Activated T-helper 17 cell treated with anti-CD3 and anti-CD28 coated beads, Interleukin-2, amount 50 U/mL, for 72 hours (primary cell): Measurements from ENCODE around the gene MYH14. TPM values are rescaled to one million over a fixed set of nuclear protein-coding genes. Genes with fewer than 3 reads are reported as not detected.

Experiments
- ATAC-seq: fragments of 150-1000 bp; cut with Tn5 transposase; replicated peaks from 2 replicates; pipeline ENCODE4 v1.10.0; 2021; ENCODE audit warnings: mild to moderate bottlenecking, moderate library complexity
- H3K27ac Mint-ChIP-seq: one replicate; pipeline ENCODE4 v1.8.0; 2022; ENCODE audit warnings: mixed read lengths
- H3K27me3 Mint-ChIP-seq: one replicate; pipeline ENCODE4 v1.8.0; 2022; ENCODE audit warnings: mixed read lengths
- H3K36me3 Mint-ChIP-seq: one replicate; pipeline ENCODE4 v1.8.0; 2022; ENCODE audit warnings: low read depth, mild to moderate bottlenecking, mixed read lengths
- H3K4me1 Mint-ChIP-seq: one replicate; pipeline ENCODE4 v1.8.0; 2022; ENCODE audit warnings: mixed read lengths
- H3K4me3 Mint-ChIP-seq: one replicate; pipeline ENCODE4 v1.8.0; 2022; ENCODE audit warnings: mild to moderate bottlenecking, mixed read lengths
- H3K9me3 Mint-ChIP-seq: one replicate; pipeline ENCODE4 v1.8.0; 2022; ENCODE audit warnings: mixed read lengths
- total RNA-seq, 2 donors: library from RNA; stranded (reverse); gene quantifications; one replicate each; pipeline ENCODE4 v1.2.3, GENCODE V29; 2022

The MYH14 gene
- total RNA-seq, 2 donors from 2014 or later: not detected

DNA sequence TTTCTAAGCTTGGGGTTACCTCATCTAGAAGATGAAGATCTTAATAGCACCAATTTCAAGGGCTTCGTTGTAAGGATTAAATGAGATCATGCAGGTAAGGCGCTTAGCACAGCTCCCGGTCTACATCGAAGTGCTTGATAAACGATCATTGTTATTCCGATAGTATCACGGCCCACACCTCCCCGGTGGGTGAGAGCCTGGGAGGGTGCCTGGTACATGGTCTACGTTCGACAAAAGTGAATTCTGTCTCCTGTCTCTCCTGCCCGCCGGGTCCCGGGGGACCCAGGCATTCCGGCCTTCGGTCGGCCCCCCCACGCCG is 501 bp upstream of the MYH14 start:
- H3K4me1 Mint-ChIP-seq: no peaks in the 10 kb centered on the region
- H3K27me3 Mint-ChIP-seq: peaks cover 45% of the 10 kb centered on the region
- ATAC-seq: no peak
- no peak overlapping the region for H3K4me3 Mint-ChIP-seq
- no peaks in the 10 kb centered on the region for H3K9me3 Mint-ChIP-seq
- no peaks in the 10 kb centered on the region for H3K36me3 Mint-ChIP-seq
- H3K27ac Mint-ChIP-seq: no peak overlapping the region

DNA sequence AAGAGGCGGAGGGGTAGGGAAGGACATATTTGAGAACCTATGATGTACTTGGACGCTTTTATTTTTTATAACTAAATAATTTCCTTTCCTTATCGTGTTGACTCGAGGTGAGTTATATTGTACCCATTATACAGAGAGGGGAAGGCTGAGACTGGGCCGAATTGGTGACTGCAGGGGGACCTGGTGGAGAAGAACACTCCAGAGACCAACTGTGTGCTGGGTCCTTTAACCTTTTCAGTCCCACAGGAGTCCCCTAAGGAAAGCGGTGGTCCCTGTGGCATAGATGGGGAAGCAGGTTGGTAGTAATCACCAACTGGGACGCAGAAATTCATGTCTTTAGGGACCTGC is 633 bp downstream of the MYH14 start:
- peaks cover 41% of the 10 kb centered on the region for H3K27me3 Mint-ChIP-seq
- no peak overlapping the region for H3K27ac Mint-ChIP-seq
- H3K9me3 Mint-ChIP-seq: no peaks in the 10 kb centered on the region
- ATAC-seq: no peak
- H3K4me1 Mint-ChIP-seq: no peaks in the 10 kb centered on the region
- no peaks in the 10 kb centered on the region for H3K36me3 Mint-ChIP-seq
- no peak overlapping the region for H3K4me3 Mint-ChIP-seq

DNA sequence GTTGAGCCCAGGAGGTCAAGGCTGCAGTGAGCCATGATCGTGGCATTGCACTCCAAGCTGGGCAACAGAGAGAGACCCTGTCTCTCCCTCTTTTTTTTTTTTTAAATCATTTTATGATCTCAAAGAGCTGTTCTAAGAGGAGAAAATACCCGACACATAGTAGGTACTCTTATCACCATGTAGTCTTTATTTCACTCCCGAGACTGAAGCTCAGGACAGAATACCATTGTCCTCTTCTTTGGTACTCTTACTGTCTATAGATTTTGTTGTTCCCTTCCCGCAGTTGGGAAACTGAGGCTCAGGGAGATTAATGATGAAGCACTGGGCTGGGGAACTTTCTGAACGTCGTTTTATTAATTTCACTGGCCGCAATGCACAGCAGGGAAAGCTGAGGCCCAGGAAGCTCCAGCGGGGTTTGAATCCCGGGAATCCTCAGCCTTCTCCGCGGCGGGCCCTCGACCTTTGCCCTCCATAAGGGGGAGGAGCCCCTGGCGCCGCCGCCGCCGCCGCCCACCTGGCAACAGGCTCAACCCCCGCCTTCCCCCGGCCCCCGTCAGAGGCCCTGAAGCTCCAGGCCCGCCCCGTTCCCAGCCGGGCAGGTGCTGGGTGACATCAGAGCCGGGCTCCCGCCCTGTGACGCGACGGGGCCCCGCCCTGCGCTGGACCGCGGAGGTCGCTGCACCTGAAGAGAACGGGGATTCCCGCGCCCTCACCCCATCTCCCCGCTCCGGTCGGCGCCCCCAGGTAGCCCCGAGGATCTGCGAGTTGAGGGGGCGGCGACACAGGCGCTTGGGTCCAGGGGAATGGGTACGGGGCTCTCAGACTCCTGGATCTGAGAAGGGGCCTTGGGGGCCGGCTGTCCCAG is 1.6 kb downstream of the MYH14 start:
- no peak overlapping the region for H3K27ac Mint-ChIP-seq
- H3K27me3 Mint-ChIP-seq: peaks cover 40% of the 10 kb centered on the region
- no peaks in the 10 kb centered on the region for H3K36me3 Mint-ChIP-seq
- no peak overlapping the region for H3K4me3 Mint-ChIP-seq
- no peaks in the 10 kb centered on the region for H3K4me1 Mint-ChIP-seq
- no peak for ATAC-seq
- no peaks in the 10 kb centered on the region for H3K9me3 Mint-ChIP-seq

DNA sequence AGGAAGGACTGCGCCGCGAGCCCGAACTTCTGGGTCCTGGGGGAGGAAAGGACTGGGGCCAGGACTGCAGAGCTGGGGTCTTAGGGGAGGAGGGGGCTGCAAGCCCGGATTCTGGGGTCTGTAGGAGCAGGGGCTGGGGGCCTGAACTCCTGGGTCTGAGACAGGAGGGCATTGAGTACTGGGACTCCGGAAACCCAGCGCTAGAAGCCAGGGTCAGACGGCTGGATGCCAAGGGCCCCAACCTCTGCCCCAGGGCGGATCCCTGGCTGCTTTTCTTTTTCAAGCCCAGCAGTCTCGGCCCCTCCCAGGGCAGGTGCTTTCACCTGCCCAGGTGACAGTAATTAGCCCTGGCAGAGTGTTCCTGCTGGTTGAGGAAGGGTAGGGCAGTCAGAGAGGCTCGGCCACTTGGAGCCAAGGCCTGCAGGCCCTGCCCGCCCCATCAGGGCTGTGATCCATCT is 2.3 kb downstream of the MYH14 start:
- Mint-ChIP-seq H3K36me3 (no peaks in the 10 kb centered on the region), H3K27me3 (peaks cover 42% of the 10 kb centered on the region), H3K4me3 (no peak overlapping the region), H3K9me3 (no peaks in the 10 kb centered on the region), H3K27ac (no peak overlapping the region), H3K4me1 (no peaks in the 10 kb centered on the region)
- no peak for ATAC-seq

DNA sequence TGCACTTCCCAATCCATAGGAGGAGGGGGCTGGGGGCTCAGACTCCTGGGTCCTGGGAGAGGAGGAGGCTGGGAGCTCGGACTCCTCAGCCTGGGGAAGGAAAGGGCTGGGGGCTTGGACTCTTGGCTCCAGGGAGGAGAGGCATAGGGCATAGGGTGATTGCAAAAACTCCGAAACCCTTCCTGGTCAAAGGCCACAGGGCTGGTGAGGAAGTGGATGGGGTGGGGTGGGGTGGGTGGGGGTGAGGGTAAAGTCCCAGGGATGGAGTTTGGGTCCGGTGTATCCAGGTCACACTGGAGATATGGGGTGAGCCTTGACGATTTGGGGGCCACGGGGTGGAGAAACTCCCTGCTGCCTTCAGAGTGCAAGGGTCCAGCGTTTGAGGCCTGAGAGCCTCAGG is 2.8 kb downstream of the MYH14 start:
- H3K27ac Mint-ChIP-seq: no peak overlapping the region
- no peaks in the 10 kb centered on the region for H3K9me3 Mint-ChIP-seq
- H3K4me3 Mint-ChIP-seq: no peak overlapping the region
- no peaks in the 10 kb centered on the region for H3K4me1 Mint-ChIP-seq
- no peak for ATAC-seq
- peaks cover 40% of the 10 kb centered on the region for H3K27me3 Mint-ChIP-seq
- H3K36me3 Mint-ChIP-seq: no peaks in the 10 kb centered on the region

DNA sequence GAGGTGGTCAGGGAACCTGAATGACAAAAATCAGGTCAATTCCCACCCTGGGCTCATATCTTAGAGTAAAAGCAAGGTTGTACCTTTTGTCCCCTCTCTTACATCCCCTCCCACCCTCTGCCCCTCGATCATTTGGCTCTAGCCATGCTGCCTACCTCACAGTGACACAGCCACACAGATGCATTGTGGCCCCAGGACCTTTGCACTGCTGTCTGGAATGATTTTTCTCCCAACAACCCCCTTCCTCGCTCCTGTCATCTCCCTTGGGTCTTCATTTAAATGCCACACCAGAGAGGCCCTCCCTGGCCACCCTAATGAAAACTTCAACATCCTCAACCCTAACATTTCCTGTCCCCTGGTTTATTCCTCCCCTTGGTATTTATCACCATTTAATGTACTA is 4.3 kb downstream of the MYH14 start:
- Mint-ChIP-seq H3K27me3 (peaks cover 28% of the 10 kb centered on the region), H3K9me3 (no peaks in the 10 kb centered on the region), H3K36me3 (no peaks in the 10 kb centered on the region), H3K4me3 (no peak overlapping the region), H3K4me1 (no peaks in the 10 kb centered on the region), H3K27ac (no peak overlapping the region)
- no peak for ATAC-seq

DNA sequence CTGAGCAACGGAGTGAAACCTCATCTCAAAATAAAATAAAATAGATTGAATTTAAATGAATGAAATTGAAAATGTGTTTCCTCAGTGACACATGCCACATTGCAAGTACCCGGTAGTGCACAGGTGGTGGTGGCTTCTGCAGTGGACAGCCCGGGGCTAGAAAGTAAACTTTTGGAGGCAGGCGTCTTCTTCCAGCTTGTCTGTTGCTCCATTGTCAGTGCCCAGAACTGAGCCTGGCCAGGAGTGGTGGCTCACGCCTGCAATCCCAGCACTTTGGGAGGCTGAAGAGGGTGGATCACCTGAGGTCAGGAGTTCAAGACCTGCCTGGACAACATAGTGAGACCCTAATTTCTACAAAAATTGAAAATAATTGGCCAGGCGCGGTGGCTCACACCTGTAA is 5.7 kb downstream of the MYH14 start:
- Mint-ChIP-seq H3K4me1 (no peaks in the 10 kb centered on the region), H3K27me3 (peaks cover 24% of the 10 kb centered on the region), H3K4me3 (no peak overlapping the region), H3K27ac (no peak overlapping the region), H3K36me3 (no peaks in the 10 kb centered on the region), H3K9me3 (no peaks in the 10 kb centered on the region)
- no peak for ATAC-seq

DNA sequence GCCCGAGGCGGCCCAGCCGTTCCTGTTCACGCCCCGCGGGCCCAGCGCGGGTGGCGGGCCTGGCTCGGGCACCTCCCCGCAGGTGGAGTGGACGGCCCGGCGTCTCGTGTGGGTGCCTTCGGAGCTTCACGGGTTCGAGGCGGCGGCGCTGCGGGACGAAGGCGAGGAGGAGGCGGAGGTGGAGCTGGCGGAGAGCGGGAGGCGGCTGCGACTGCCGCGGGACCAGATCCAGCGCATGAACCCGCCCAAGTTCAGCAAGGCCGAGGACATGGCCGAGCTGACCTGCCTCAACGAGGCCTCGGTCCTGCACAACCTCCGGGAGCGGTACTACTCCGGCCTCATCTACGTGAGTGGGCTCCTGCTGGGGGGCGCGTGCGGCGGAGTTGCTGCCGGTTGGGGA is 7.0 kb downstream of the MYH14 start:
- no peak for ATAC-seq
- no peak overlapping the region for H3K27ac Mint-ChIP-seq
- no peaks in the 10 kb centered on the region for H3K4me1 Mint-ChIP-seq
- H3K9me3 Mint-ChIP-seq: no peaks in the 10 kb centered on the region
- H3K36me3 Mint-ChIP-seq: no peaks in the 10 kb centered on the region
- no peak overlapping the region for H3K4me3 Mint-ChIP-seq
- H3K27me3 Mint-ChIP-seq: peaks cover 15% of the 10 kb centered on the region

DNA sequence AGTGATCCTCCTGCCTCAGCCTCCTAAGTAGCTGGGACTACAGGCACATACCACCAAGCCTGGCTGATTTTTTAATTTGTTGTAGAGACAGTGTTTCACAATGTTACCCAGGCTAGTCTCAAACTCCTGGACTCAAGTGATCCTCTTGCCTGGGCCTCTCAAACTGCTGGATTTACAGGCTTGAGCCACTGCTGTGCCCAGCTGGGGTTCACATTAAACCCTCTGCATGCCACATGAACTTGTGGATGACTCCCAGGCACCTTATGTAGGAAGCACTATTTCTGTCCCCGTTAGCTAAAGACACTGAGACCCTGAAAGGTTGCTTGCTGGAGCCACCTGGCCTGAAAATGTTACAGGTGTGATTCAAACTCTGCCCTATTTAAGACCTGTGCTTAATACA is 10.5 kb downstream of the MYH14 start:
- Mint-ChIP-seq H3K9me3 (no peaks in the 10 kb centered on the region), H3K27ac (no peak overlapping the region), H3K4me1 (no peaks in the 10 kb centered on the region), H3K36me3 (no peaks in the 10 kb centered on the region), H3K27me3 (peaks cover 9% of the 10 kb centered on the region), H3K4me3 (no peak overlapping the region)
- ATAC-seq: no peak

DNA sequence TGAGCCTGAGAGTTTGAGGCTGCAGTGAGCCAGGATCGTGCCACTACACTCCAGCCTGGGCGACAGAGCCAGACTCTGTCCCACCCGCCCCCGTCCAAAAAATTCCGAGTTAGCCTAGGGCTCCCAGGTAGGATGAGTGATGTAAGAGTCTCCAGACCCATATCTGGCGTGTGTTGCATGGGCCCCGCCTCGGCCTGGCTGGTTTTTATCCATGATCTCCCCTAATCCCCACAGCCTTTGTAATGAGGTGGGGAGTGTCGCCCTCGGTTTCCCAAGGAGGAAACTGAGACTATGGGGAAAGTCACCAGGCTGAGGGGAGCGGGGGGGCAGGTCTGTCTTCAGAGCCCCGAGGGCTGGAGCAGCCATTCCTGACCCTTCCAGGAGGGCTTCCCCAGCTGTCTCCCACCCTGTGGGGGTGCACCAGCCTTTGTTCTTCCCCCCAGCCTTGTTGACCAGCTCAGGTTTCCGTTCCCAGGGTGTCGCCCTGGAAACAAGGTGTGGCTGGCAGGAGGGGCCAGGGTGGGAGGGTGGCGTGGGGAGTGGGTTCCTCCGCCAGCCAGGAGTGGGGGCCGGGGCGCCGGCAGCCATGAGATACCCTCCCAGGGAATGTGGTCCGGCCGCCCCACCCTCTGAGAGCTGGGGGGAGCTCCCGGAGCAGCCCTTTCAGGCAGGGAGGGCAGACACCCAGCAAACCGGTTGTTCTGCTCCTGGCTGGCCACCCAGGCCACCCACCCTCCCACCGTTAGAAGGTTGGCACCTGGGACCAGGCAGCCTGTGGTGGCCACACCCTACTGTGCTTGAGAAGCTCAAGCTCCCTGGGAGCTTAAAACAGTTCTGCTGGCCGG is 11.5 kb downstream of the MYH14 start:
- Mint-ChIP-seq H3K36me3 (no peaks in the 10 kb centered on the region), H3K4me1 (no peaks in the 10 kb centered on the region), H3K27ac (no peak overlapping the region), H3K9me3 (no peaks in the 10 kb centered on the region), H3K4me3 (no peak overlapping the region), H3K27me3 (peaks cover 8% of the 10 kb centered on the region)
- no peak for ATAC-seq

DNA sequence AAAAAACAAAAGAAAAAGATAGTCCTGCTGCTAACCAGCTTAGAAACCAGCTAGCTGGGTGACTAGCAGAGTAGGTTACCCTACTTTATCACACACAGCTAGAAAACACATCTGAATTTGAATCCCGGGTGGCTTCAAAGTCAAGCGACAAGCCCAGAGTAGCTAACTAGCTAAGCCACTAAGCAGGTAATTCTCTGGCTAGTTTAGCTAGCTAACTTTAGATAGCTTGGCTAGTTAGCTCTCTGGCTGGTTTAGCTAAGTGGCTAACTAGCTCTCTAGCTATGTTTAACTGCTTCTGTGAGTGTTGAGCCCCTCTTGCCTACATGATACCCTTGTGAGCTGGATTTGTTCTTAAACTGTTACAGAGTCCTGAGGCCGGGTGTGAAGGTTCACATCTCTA is 12.4 kb downstream of the MYH14 start:
- ATAC-seq: no peak
- Mint-ChIP-seq H3K4me3 (no peak overlapping the region), H3K27me3 (peaks cover 5% of the 10 kb centered on the region), H3K27ac (no peak overlapping the region), H3K36me3 (no peaks in the 10 kb centered on the region), H3K9me3 (no peaks in the 10 kb centered on the region), H3K4me1 (no peaks in the 10 kb centered on the region)

DNA sequence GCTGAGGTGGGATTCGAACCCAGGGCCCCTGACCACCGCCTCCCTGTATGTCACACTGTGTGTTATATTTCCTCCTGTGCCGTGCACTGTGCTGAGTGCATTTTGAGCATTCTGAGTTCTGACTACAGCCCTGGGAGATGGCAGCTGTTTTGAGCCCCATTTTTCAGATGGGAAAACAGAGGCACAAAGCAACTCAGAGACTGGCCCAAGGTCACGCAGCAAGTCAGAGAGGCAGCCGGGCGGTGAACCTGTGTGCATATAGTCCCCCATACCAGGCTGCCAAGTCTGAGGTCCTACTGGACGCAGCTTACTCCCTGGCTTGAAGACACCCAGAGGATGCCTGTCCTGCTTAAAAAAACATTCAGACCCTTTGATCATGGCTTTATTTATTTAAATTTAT is 17.7 kb downstream of the MYH14 start:
- H3K27me3 Mint-ChIP-seq: peaks cover 17% of the 10 kb centered on the region
- no peak overlapping the region for H3K4me3 Mint-ChIP-seq
- H3K27ac Mint-ChIP-seq: no peak overlapping the region
- H3K4me1 Mint-ChIP-seq: no peaks in the 10 kb centered on the region
- H3K9me3 Mint-ChIP-seq: peaks cover 4% of the 10 kb centered on the region
- no peaks in the 10 kb centered on the region for H3K36me3 Mint-ChIP-seq
- ATAC-seq: no peak

DNA sequence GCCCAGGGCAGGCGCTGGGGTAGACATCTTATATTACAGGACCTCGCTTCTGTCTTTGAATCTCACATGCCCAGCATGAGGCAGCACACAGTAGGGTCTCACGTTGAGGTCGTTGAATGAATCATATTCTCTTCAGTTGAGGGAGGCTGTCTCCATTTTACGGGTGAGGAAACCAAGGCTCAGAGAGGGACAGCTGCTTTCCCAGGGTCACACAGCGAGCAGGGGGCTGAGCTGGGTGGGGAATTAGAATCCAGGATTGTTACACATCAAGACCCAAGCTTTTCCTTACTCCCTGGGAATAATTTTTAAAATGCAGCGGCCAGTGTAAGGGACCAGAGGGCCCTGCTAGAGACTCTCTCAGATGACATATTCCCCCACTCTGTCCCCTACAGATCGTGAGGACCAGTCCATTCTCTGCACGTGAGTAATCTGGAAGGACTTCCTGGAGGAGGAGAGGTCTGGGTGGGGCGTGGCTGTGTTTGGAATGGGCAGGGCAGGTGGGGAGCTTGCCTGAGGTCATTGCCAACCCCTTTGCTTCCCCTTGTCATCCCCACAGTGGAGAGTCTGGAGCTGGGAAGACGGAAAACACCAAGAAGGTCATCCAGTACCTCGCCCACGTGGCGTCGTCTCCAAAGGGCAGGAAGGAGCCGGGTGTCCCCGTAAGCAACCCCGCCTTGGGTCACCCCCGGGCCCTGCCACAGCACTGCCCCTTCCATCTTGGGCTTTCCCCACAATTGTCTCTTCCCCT is 19.4 kb downstream of the MYH14 start:
- peaks cover 12% of the 10 kb centered on the region for H3K27me3 Mint-ChIP-seq
- no peaks in the 10 kb centered on the region for H3K4me1 Mint-ChIP-seq
- no peak overlapping the region for H3K27ac Mint-ChIP-seq
- no peak overlapping the region for H3K4me3 Mint-ChIP-seq
- ATAC-seq: no peak
- peaks cover 4% of the 10 kb centered on the region for H3K9me3 Mint-ChIP-seq
- no peaks in the 10 kb centered on the region for H3K36me3 Mint-ChIP-seq

DNA sequence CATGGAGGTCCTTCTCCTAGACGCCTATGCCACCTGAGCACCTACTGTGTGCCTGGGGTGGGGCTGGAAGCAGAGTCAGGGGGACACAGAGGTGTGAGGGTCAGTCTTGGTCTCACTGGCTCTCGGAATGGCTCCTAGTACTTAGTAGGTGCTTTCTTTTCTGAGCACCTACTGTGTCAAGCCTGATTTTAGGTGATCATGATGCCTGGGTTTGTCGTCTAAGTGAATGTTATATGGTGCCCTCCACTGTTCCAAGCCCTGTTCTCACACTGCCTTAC is 20.0 kb downstream of the MYH14 start:
- Mint-ChIP-seq H3K36me3 (no peaks in the 10 kb centered on the region), H3K4me3 (no peak overlapping the region), H3K9me3 (peaks cover 4% of the 10 kb centered on the region), H3K27ac (no peak overlapping the region), H3K4me1 (no peaks in the 10 kb centered on the region), H3K27me3 (peaks cover 12% of the 10 kb centered on the region)
- ATAC-seq: no peak
